ENCODE data around the gene PRM1. TPM values are rescaled to one million over a fixed set of nuclear protein-coding genes. Genes with fewer than 3 reads are reported as not detected.
"Not testable (repeated sequence)": the region's sequence is repeated elsewhere in the genome, so short reads cannot be mapped to it uniquely, and the experiment has no call there.

Gene PRM1
- total RNA-seq, 1 donor from 2014 or later = not detected

- no peak for DNase-seq (ENCODE audit: low spot score)
These were observed 17.2 kb upstream of the PRM1 start for GRCh38 chr16:11298143-11298900.

DNA sequence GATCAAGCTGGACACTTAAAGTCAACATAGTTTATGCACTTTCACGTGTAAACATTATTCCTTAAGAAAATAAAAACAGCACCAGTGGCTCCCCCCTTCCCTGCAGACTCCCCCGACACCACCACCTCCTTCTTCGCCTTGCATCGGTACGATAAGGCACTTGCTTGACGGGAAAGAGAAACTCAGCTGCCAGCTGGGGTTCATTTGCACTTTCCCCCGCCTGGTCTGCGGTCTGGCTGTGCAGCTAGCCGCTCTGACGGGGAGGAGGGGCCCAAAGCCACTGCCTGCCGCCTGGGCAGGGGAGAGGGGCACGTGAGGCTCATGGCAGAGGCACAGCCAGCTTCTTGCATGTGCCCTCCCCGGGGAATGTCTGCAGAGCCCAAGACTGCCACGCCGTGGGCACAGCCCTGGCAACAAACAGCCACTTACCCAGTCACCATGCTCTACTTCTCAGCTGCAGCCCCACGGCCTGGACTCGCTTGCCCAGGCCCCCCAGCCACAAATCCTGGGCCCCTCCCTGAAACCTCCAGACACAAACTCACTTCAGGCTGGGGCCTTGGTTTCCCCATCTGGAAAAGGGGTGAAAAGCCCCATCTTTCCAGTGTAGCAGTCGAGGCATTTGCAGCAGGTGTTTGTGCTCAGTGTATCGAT is 16.5 kb upstream of the PRM1 start:
- peak; percentile 64 for DNase-seq (ENCODE audit: low spot score)

GRCh38 chr16:11296706-11297491 is 15.8 kb upstream of the PRM1 start:
- DNase-seq (ENCODE audit: low spot score) = peak; percentile 76

DNA sequence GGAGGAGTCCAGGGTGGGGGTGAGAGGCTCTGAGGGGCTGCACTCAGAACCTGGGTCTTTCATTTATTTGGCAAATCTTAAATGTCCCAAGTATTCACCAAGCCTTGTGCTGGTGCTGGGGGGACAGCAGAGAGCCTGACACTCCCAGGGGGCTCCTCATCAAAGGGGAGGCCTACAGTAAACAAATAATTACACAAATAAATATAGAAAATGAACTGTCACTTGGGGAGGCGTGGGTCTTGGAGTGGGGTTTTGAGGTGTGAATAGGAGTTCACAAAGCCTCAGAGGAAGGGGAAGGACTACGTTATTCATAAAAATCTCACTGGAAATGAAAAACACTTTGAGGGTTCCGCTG is 15.2 kb upstream of the PRM1 start:
- no peak for DNase-seq (ENCODE audit: low spot score)

DNA sequence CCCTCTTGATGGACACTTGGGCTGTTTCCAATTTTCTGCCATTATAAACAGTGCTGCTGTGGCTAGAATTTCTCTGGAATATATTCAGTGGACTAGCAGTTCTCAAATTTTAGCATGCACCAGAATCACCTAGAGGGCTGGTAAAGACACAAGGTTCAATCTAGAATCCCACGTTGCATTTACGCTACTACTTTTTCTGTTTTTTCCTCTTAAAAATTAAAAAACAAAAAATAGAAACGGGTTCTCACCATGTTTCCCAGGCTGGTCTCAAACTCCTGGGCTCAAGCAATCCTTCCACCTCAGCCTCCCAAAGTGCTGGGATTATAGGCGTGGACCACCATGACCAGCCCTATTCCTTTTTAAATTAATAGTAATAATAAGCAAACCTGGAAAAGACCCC is 14.5 kb upstream of the PRM1 start:
- no peak for DNase-seq (ENCODE audit: low spot score)

DNA sequence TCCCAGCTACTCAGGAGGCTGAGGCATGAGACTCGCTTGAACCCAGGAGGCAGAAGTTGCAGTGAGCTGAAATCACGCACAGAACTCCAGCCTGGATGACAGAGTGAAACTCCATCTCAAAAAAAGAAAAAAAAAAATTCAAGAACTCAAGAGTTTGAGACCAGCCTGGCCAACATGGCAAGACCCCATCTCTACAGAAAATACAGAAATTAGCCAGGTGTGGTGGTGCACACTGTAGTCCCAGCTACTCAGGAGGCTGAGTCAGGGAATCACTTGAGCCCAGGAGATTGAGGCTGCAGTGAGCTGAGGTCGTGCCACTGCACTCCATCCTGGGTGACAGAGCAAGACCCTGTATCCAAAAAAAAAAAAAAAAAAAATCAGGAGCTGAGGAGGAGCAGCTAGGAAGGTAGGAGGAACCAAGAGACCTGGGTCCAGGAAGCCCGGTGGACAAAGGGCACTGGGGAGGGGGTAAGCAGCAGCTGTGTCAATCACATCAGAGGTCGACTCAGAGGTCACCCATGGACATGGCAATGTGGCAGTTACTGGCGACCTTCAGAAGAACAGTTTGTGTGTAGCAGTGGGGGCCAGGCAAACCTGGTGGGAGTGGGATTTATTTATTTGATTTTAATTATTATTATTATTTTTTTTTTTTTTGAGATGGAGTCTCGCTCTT is 11.1 kb upstream of the PRM1 start:
- no peak for DNase-seq (ENCODE audit: low spot score)

DNA sequence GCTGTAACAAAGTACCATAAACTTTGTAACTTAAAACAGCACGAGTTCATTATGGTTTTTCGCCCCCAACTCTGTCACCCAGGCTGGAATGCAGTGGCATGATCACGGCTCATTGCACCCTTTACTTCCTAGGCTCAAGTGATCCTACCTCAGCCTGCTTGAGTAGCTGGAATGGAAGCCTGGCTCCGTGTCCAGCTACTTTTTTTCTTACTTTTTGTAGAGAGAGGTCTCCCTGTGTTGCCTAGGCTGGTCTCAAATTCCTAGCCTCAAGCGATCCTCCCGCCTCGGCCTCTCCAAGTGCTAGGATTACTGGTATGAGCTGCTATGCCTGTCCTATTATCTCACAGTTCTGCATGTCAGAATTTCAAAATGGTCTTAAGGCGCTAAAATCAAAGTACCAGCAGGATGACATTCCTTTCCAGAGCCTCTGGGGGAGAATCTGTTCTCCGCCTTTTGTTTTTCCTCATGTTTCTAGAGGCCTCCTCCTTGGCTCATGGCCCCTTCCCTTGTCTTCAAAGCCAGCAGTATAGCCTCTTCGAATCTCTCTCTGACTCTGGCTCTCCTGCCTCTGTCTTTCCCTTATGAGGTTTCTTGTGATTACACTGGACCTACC is 10.1 kb upstream of the PRM1 start:
- DNase-seq (ENCODE audit: low spot score) = peak; percentile 49

- no peak for DNase-seq (ENCODE audit: low spot score)
These were observed 9.2 kb upstream of the PRM1 start for GRCh38 chr16:11290102-11290893.

DNA sequence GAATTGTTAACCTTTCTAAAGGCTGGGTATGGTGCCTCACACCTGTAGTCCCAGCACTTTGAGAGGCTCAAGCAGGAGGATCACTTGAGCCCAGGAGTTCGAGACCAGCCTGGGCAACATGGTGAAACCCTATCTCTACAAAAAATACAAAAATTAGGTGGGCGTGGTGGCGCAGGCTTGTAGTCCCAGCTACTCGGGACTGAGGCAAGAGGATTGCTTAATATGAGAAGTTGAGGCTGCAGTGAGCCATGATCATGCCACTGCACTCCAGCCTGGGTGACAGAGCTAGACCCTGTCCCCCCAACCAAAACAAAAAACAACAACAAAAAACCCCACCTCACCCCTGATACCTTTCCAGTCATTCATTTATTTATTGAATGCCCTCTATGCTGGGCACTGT is 8.6 kb upstream of the PRM1 start:
- not testable (repeated sequence) for DNase-seq (ENCODE audit: low spot score)

GRCh38 chr16:11289202-11289601 is 8.1 kb upstream of the PRM1 start:
- no peak for DNase-seq (ENCODE audit: low spot score)

DNA sequence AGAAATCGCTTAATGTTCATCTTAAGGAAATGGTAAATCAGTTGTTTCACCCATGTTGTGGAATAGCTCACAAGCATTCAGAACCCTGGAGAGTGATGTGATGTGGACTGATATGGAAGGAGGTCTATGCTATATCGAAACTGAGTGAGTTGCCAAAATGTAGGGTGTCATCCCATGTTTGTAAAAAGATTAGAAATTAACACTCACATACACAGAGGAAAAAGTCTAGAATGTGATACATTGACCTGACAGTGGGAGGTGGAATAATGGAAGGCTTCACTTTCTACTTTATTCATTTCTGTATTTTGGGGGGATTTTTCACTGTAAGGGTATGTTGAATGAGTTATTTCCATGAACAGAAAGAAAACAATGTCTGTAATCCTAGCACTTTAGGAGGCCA is 4.7 kb upstream of the PRM1 start:
- DNase-seq (ENCODE audit: low spot score) = no peak

- DNase-seq (ENCODE audit: low spot score) = peak; percentile 36
These were observed 2.7 kb upstream of the PRM1 start for GRCh38 chr16:11283820-11284248.

DNA sequence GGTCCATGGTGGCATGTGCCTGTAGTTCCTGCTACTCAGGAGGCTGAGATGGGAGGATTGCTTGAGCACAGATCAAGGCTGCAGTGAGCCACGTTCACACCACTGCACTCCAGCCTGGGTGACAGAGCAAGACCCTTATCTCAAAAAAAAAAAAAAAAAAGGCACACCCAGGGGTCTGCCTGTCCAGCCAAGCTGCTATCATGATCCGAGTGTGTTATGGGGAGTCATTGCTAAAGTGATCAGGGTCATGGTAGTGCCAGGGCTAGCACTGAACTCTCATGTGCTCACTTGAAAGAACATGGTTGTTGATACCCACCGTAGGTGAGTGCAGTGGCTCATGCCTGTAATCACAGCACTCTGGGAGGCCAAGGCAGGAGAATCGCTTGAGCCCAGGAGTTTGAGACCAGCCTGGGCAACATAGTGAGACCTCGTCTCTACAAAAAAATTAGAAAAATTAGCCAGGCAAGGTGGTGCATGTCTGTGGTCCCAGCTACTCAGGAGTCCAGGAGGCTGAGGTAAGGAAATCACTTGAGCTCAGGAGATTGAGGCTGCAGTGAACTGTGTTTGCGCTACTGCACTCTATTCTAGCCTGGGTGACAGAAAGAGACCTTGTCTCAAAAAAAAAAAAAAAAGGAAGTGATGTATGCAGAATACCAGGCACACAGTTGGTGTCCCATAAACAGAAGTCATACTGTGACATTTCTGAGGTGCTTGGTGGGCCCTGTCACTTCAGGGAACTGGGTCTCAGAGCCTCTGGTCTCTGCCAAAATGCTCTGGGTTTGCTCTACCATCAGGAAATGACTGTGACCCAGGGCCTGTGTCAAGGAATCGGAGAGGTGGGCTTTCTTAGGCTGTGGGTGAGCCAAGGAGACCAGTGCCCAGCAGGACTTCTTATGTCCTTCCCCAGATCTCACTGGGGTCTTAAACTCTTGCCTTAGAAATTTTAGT is 2.2 kb downstream of the PRM1 start:
- no peak for DNase-seq (ENCODE audit: low spot score)

DNA sequence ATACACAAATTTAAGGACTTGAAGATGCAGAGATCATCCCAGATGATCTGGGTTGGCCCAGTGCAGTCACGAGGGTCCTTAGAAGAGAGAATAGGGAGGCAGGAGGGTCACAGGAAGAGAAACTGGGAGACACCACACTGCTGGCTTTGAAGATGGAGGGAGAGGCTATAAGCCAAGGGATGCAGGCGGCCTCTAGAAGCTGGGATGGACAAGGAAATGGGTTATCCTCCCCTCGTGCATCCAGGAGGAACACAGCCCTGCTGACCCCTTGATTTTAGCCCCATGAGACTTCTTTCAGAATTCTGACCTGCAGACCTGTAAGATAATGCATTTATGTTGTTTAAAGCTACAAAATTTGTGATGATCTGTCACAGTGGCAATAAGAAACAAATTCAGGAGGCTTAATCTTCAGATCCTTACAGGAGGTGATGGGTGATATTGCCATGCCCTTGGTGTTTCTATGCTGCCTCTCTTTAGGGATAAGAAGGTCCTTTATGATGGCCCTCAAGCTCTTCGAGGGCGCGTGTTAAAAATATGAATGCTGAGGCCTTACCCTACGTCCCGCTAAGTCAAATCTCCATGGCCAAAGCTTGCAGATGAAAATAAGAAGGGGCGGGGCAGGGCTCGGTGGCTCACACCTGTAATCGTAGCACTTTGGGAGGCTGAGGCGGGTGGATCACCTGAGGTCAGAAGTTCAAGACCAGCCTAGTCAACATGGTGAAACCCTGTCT is 3.4 kb downstream of the PRM1 start:
- DNase-seq (ENCODE audit: low spot score) = no peak

GRCh38 chr16:11276896-11277593 is 4.1 kb downstream of the PRM1 start:
- no peak for DNase-seq (ENCODE audit: low spot score)

- no peak for DNase-seq (ENCODE audit: low spot score)
These were observed 4.8 kb downstream of the PRM1 start, which contains the start of gene PRM2 for GRCh38 chr16:11276143-11276895. PRM2 (minus strand) TSS chr16:11276480; CDS start chr16:11276370, 110 bp downstream.

GRCh38 chr16:11274964-11275363 is 6.2 kb downstream of the PRM1 start:
- DNase-seq (ENCODE audit: low spot score) = no peak
